ENCODE measurements around the gene PDE11A.

DNA sequence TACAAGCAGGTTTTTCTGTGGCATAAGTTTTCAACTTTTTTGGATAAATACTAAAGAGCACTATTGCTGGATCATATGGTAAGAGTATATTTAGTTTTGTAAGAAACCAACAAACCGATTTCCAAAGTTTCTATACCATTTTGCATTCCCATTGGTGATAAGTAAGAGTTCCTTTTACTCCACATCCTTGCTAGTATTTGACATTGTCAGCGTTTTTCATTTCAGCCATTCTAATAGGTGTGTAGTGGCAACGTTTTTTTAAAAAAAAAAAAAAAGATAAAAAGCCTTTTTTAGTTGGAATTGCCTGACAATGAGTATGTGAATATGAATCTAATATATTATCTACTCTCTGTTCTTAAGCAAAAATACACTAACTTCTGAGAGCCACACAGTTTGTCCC, 494.1 kb downstream of the PDE11A start:
- TF ChIP-seq CTCF (IDR thresholded peaks at IDR 0.05; ENCODE audit: insufficient read depth, low read length, poor library complexity, severe bottlenecking) (no peak), EZH2phosphoT487 (conservative IDR thresholded peaks at IDR 0.05; ENCODE audit: low read length) (no peak)

All from SU-DHL-6 (cell line).